ENCODE results near the gene SCN3A. TPM values are rescaled to one million over a fixed set of nuclear protein-coding genes. Genes with fewer than 3 reads are reported as not detected.

The SCN3A gene
- total RNA-seq, 2 donors from 2014 or later: 1.0 to 2.6 TPM

GRCh38 chr2:165185633-165186032, 18.2 kb downstream of the SCN3A start:
- Histone ChIP-seq H3K27ac (no peak overlapping the region), H3K4me1 (no peaks in the 10 kb centered on the region), H3K4me3 (no peak overlapping the region), H3K27me3 (no peaks in the 10 kb centered on the region), H3K36me3 (no peaks in the 10 kb centered on the region), H3K9me3 (no peaks in the 10 kb centered on the region)
- no peak for DNase-seq (ENCODE audit: low spot score)
- no peak for TF ChIP-seq CTCF (IDR thresholded peaks at IDR 0.05)

GRCh38 chr2:165182029-165182428, 21.8 kb downstream of the SCN3A start:
- Histone ChIP-seq H3K9me3 (no peaks in the 10 kb centered on the region), H3K27me3 (no peaks in the 10 kb centered on the region), H3K4me1 (no peaks in the 10 kb centered on the region), H3K4me3 (no peak overlapping the region), H3K36me3 (no peaks in the 10 kb centered on the region), H3K27ac (no peak overlapping the region)
- no peak for DNase-seq (ENCODE audit: low spot score)
- no peak for TF ChIP-seq CTCF (IDR thresholded peaks at IDR 0.05)

GRCh38 chr2:165176780-165177179, 27.1 kb downstream of the SCN3A start:
- Histone ChIP-seq H3K36me3 (no peaks in the 10 kb centered on the region), H3K27me3 (no peaks in the 10 kb centered on the region), H3K27ac (no peak overlapping the region), H3K4me1 (no peaks in the 10 kb centered on the region), H3K9me3 (no peaks in the 10 kb centered on the region), H3K4me3 (no peak overlapping the region)
- no peak for DNase-seq (ENCODE audit: low spot score)
- TF ChIP-seq CTCF (IDR thresholded peaks at IDR 0.05): no peak

- Histone ChIP-seq H3K27me3 (no peaks in the 10 kb centered on the region), H3K9me3 (no peaks in the 10 kb centered on the region), H3K27ac (no peak overlapping the region), H3K36me3 (no peaks in the 10 kb centered on the region), H3K4me1 (no peaks in the 10 kb centered on the region), H3K4me3 (no peak overlapping the region)
- DNase-seq (ENCODE audit: low spot score): no peak
- TF ChIP-seq CTCF (IDR thresholded peaks at IDR 0.05): no peak
These were observed 30.6 kb downstream of the SCN3A start for GRCh38 chr2:165173215-165173614.

- Histone ChIP-seq H3K27me3 (no peaks in the 10 kb centered on the region), H3K27ac (no peak overlapping the region), H3K4me3 (no peak overlapping the region), H3K4me1 (no peaks in the 10 kb centered on the region), H3K9me3 (no peaks in the 10 kb centered on the region), H3K36me3 (no peaks in the 10 kb centered on the region)
- TF ChIP-seq CTCF (IDR thresholded peaks at IDR 0.05): no peak
- DNase-seq (ENCODE audit: low spot score): no peak
These were observed 39.6 kb downstream of the SCN3A start for GRCh38 chr2:165164201-165164600.

GRCh38 chr2:165163761-165164160, 40.1 kb downstream of the SCN3A start:
- H3K4me3 ChIP-seq: no peak overlapping the region
- H3K9me3 ChIP-seq: no peaks in the 10 kb centered on the region
- no peaks in the 10 kb centered on the region for H3K36me3 ChIP-seq
- DNase-seq (ENCODE audit: low spot score): no peak
- H3K4me1 ChIP-seq: no peaks in the 10 kb centered on the region
- H3K27ac ChIP-seq: no peak overlapping the region
- TF ChIP-seq CTCF (IDR thresholded peaks at IDR 0.05): no peak
- H3K27me3 ChIP-seq: no peaks in the 10 kb centered on the region

All from right atrium auricular region (tissue), 2 donors.